HEK293T (cell line): ENCODE measurements around the gene RFFL.

Source experiments
- BHLHE40 ChIP-seq: fragments of 450-650 bp; IDR thresholded peaks from 2 replicates; pipeline ENCODE4 v1.6.1; 2016; ENCODE audit warnings: mild to moderate bottlenecking, moderate library complexity, borderline replicate concordance
- FOXA1 ChIP-seq: fragments of 450-650 bp; IDR thresholded peaks from 2 replicates; pipeline ENCODE4 v1.6.1; 2016; ENCODE audit warnings: mild to moderate bottlenecking
- FOXM1 ChIP-seq: fragments of 450-650 bp; IDR thresholded peaks from 2 replicates; pipeline ENCODE4 v1.6.1; 2017; ENCODE audit warnings: mild to moderate bottlenecking, borderline replicate concordance

DNA sequence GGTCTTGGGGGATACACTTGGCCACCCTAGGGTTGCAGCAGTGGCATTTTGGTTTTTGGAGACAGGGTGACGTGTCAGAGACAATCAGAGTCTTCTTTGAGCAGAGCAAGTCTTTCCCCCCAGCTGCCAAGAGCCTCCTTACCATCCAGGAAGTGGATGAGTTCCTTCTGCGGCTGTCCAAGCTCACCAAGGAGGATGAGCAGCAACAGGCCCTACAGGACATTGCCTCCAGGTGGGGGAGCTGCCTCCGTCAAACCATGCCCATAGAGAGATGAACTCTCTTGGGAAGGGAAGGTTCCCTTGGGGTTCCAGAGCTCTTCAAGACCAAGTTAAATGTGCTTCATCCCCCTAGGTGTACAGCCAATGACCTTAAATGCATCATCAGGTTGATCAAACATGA lies 71.9 kb downstream of the RFFL start:
- TF ChIP-seq FOXA1 (no peak), BHLHE40 (no peak), FOXM1 (no peak)
